GM12874 (cell line): ENCODE results near the gene LTA.

Experiments used
- CTCF ChIP-seq: IDR thresholded peaks from 2 replicates; pipeline ENCODE4 v1.5.1; 2011; ENCODE audit warnings: low read depth, mild to moderate bottlenecking, control low read depth, low read length, moderate library complexity; ENCODE audit not compliant: insufficient read depth

The LTA gene

GRCh38 chr6:31530659-31531058 lies 41.4 kb upstream of the LTA start:
- no peak for TF ChIP-seq CTCF

- no peak for TF ChIP-seq CTCF
These were observed 40.9 kb upstream of the LTA start for GRCh38 chr6:31531162-31531561.

GRCh38 chr6:31531771-31532643 lies 40.1 kb upstream of the LTA start:
- TF ChIP-seq CTCF = no peak

- TF ChIP-seq CTCF = no peak
These were observed 39.2 kb upstream of the LTA start for GRCh38 chr6:31532644-31533454.

GRCh38 chr6:31533455-31533841 lies 38.6 kb upstream of the LTA start:
- no peak for TF ChIP-seq CTCF

GRCh38 chr6:31534011-31534410 lies 38.1 kb upstream of the LTA start:
- no peak for TF ChIP-seq CTCF

- TF ChIP-seq CTCF = no peak
These were observed 37.5 kb upstream of the LTA start for GRCh38 chr6:31534521-31535040.
